Retinal pigment epithelial cell (primary cell): ENCODE results near the gene MACF1.

ENCODE experiments used
- DNase-seq: peaks from one replicate; pipeline ENCODE4 v3.0.0-alpha.2; 2010; ENCODE audit warnings: low read depth
- H3K4me3 ChIP-seq: 2 replicates; pipeline ENCODE4 v1.5.1; 2011; ENCODE audit warnings: mild to moderate bottlenecking, low read length, control low read depth, moderate library complexity
- CTCF ChIP-seq: conservative IDR thresholded peaks from 2 replicates; pipeline ENCODE4 v1.5.1; 2011; ENCODE audit warnings: low read depth, low read length, control low read depth, inconsistent platforms

Gene MACF1

DNA sequence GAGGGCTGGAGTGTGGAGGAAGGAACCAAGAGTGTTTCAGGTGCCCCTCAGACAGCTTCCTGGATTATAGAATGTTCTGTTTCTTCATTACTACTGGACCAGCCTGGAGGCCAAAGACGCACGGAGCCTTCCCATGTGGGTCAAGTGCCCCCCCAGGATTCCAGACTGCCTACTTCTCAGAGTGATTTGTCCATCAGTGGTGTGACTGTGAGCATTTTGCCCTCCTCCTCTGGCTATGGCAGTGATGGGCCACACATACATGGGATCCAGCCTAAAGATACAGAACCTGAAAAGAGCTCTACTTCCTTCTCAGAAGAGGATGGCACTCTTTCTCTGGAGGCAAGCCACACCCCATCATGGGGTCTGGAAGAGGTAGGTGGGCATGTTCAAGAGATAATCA lies 64.9 kb downstream of the MACF1 start:
- DNase-seq: no peak
- TF ChIP-seq CTCF: no peak
- H3K4me3 ChIP-seq: no peak overlapping the region

DNA sequence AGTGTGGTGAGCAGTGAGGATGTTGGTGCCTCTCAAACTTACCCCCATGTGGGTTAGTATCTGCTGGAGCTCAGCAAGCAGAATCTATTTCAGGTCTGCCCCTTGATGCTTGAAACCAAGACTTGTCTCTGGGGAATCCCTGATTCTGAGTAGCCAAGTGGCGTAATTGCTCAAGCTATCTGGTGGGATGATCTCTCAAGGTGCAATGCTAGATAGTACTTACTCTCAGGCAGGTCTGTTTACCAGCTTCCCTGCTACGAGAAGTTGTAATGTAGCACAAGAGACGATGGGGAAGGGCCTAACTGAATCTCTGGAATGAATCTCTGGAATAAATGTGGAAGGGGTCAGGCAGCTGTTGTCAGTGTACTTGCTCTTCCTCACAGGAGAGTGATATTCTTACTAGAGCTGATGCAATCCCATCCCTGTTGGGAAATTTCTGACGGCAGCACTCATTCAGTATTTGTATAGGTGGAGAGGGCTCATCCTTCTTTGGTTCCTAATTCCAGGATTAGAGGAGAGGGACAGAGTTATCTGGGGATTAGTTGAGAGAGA lies 65.4 kb downstream of the MACF1 start:
- H3K4me3 ChIP-seq: no peak overlapping the region
- no peak for TF ChIP-seq CTCF
- DNase-seq: no peak

DNA sequence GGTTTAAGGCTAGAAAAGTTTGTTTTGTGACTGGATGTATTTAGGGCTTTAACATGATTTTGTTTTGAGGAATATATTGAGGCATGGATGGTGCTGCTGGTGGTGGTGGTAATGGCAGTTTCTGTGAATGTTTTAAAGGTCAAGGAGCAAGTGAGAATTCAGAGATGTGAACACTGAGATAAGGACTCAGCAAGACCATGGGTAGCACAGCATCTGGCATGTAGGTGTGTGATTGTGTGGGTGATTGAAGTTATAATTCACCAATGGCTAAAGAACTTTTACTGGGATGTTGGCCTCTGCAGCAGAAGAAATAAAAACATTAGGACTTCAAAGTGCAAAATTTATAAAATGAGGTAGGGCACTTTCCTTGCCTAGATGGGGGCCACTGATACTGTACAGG lies 65.9 kb downstream of the MACF1 start:
- H3K4me3 ChIP-seq: no peak overlapping the region
- no peak for TF ChIP-seq CTCF

DNA sequence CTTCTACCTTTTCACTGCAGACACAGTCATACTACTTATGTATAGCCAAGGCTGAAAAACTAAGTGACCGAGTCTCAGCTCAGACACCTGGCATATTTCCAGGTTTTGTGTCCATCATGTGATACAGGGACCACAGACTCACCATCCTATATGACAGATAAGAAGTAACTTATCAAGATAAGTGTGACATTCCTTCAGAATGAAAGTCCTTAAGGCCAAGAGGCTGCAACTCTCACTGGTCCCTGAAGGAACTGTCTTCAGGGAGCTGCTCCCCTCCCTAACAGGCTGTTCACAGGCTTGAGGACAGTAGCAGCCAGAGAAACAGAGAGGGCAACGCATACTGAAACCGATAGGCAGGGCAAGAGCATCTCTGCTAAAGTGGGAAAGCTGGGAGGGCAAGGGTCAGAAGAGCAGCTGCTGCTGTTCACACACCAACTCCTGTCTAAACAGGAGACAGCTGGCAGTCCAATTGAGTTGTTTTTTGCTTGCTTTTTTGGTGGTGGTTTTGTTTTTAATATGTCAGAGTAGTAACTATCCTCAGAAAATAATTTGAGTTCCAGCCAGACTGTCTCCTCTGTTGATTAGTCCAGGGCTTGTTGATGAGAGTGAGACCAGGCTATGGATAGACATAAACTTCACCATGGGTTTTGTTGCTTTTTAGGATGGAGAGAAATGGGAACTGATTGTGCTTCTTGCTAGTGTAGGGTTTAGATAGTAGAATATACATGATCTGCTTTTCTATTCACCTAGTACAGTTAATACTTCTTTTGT lies 67.7 kb downstream of the MACF1 start:
- TF ChIP-seq CTCF: no peak
- H3K4me3 ChIP-seq: no peak overlapping the region
- DNase-seq: no peak

More for the DNA sequence above, 65.9 kb downstream of the MACF1 start:
- no peak for DNase-seq

DNA sequence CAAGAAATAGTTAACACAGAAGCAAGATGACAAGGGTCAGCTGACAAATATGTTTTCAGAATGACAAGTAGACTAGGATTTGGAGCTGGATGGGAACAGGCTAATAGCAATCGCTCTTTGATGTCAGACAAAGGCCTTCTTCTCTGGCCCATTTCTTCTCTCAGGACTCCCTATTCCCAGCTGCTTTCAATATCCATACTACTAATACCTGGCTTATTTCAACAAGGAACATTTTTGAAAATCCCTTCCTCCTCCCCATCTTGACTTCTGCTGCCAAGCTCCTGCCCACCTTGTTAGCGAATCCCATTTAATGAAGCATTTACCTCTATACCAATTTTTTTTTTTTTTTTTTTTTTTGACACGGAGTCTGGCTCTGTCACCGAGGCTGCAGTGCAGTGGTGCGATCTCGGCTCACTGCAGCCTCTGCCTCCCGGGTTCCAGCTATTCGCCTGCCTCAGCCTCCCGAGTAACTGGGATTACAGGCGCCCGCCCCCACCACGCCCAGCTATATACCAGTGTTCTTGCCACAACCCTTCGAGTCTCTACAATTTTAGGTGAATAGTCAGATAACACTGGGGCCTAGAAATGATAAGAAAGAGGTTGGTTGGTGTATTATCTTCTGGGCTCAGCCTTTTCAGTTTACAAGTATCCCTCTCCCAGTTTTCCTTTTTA lies 68.4 kb downstream of the MACF1 start:
- no peak for TF ChIP-seq CTCF
- DNase-seq: no peak
- no peak overlapping the region for H3K4me3 ChIP-seq

DNA sequence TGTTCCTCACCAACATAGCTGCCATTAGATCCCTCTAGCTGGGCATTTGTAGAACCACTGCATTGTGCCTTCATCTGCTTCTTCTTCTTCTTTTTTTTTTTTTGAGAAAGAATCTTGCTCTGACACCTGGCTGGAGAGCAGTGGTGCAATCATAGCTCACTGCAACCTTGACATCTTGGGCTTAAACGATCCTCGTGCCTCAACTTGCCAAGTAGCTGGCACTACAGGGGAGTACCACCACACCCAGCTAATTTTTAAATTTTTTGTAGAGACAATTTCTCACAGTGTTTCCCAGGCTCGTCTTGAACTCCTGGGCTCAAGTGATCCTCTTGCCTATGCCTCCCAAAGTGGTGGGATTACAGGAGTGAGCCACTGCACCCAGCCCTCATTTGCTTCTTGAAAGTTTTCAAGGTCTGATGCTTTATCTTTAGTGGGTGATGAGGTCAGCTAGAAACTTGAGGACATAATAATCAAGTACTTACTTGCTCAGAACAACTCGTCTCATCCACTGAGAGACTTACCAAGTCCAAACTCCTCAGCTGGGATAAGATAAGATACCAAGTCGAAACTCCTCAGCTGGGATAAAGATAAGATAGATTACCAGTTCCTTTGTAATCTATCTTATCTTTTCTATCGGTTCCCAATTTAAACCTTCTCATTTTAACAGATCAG lies 71.5 kb downstream of the MACF1 start:
- no peak overlapping the region for H3K4me3 ChIP-seq
- TF ChIP-seq CTCF: no peak
- DNase-seq: no peak
